ENCODE results near the gene NUP62.
"Not testable (repeated sequence)": the region's sequence is repeated elsewhere in the genome, so short reads cannot be mapped to it uniquely, and the experiment has no call there.

Gene NUP62

GRCh38 chr19:49951806-49952478 lies 22.6 kb upstream of the NUP62 start:
- no peak for DNase-seq (ENCODE audit: low spot score)

GRCh38 chr19:49950956-49951526 lies 21.7 kb upstream of the NUP62 start:
- DNase-seq (ENCODE audit: low spot score) = no peak

- no peak for DNase-seq (ENCODE audit: low spot score)
Observed at GRCh38 chr19:49950590-49950948, 21.3 kb upstream of the NUP62 start.

GRCh38 chr19:49949742-49950589 lies 20.7 kb upstream of the NUP62 start:
- DNase-seq (ENCODE audit: low spot score) = no peak

- DNase-seq (ENCODE audit: low spot score) = no peak
Observed at GRCh38 chr19:49946415-49946814, 17.1 kb upstream of the NUP62 start.

GRCh38 chr19:49944567-49944966 lies 15.3 kb upstream of the NUP62 start:
- not testable (repeated sequence) for DNase-seq (ENCODE audit: low spot score)

- DNase-seq (ENCODE audit: low spot score) = no peak
Observed at GRCh38 chr19:49940482-49940791, 11.1 kb upstream of the NUP62 start.

GRCh38 chr19:49939721-49940481 lies 10.6 kb upstream of the NUP62 start:
- no peak for DNase-seq (ENCODE audit: low spot score)

GRCh38 chr19:49938662-49939061 lies 9.4 kb upstream of the NUP62 start:
- no peak for DNase-seq (ENCODE audit: low spot score)

- DNase-seq (ENCODE audit: low spot score) = peak; percentile 91
Observed at GRCh38 chr19:49937750-49938381, 8.6 kb upstream of the NUP62 start.

GRCh38 chr19:49936549-49936948 lies 7.2 kb upstream of the NUP62 start:
- DNase-seq (ENCODE audit: low spot score) = no peak

GRCh38 chr19:49933643-49934042 lies 4.3 kb upstream of the NUP62 start:
- no peak for DNase-seq (ENCODE audit: low spot score)

GRCh38 chr19:49932731-49933131 lies 3.4 kb upstream of the NUP62 start:
- DNase-seq (ENCODE audit: low spot score) = no peak

GRCh38 chr19:49932041-49932451 lies 2.7 kb upstream of the NUP62 start:
- DNase-seq (ENCODE audit: low spot score) = no peak

GRCh38 chr19:49931293-49932040 lies 2.2 kb upstream of the NUP62 start:
- DNase-seq (ENCODE audit: low spot score) = no peak

GRCh38 chr19:49930483-49931011 lies 1.2 kb upstream of the NUP62 start:
- peak; percentile 57 for DNase-seq (ENCODE audit: low spot score)

GRCh38 chr19:49929611-49930482 lies 543 bp upstream of the NUP62 start:
- DNase-seq (ENCODE audit: low spot score) = peak; percentile 95

- DNase-seq (ENCODE audit: low spot score) = no peak
Observed at GRCh38 chr19:49927526-49928264, 1.6 kb downstream of the NUP62 start.

GRCh38 chr19:49926515-49926914 lies 2.8 kb downstream of the NUP62 start:
- no peak for DNase-seq (ENCODE audit: low spot score)

All from ecto neural progenitor cell (in vitro differentiated cells).